ENCODE measurements around the gene CEACAM5.
A peak's percentile ranks its signal among the peaks of the same experiment; 100 is the strongest.
"Not testable (repeated sequence)": the region's sequence is repeated elsewhere in the genome, so short reads cannot be mapped to it uniquely, and the experiment has no call there.

CEACAM5 gene

GRCh38 chr19:41740415-41741243, 32.2 kb downstream of the CEACAM5 start:
- DNase-seq = no peak

- no peak for DNase-seq
These were observed 32.8 kb downstream of the CEACAM5 start for GRCh38 chr19:41741244-41741554.

- DNase-seq = no peak
These were observed 36.4 kb downstream of the CEACAM5 start for GRCh38 chr19:41744850-41745249.

- no peak for DNase-seq
These were observed 37.3 kb downstream of the CEACAM5 start for GRCh38 chr19:41745756-41746155.

- peak; percentile 52 for DNase-seq
These were observed 38.3 kb downstream of the CEACAM5 start for GRCh38 chr19:41746593-41747227.

GRCh38 chr19:41748012-41748411, 39.6 kb downstream of the CEACAM5 start:
- DNase-seq = no peak

- DNase-seq = not testable (repeated sequence)
These were observed 42.1 kb downstream of the CEACAM5 start for GRCh38 chr19:41750248-41751134.

GRCh38 chr19:41753159-41753558, 44.7 kb downstream of the CEACAM5 start:
- peak; percentile 85 for DNase-seq

- DNase-seq = peak; percentile 77
These were observed 45.6 kb downstream of the CEACAM5 start for GRCh38 chr19:41753936-41754529.

- no peak for DNase-seq
These were observed 47.0 kb downstream of the CEACAM5 start, which contains the start of gene CEACAM6 for GRCh38 chr19:41755328-41755913. CEACAM6 (plus strand) TSS chr19:41755530; CDS start chr19:41755639, 109 bp downstream.

GRCh38 chr19:41758846-41759245, 50.4 kb downstream of the CEACAM5 start:
- DNase-seq = no peak

- DNase-seq = no peak
These were observed 58.7 kb downstream of the CEACAM5 start for GRCh38 chr19:41767115-41767514.

GRCh38 chr19:41768105-41768504, 59.7 kb downstream of the CEACAM5 start:
- not testable (repeated sequence) for DNase-seq

GRCh38 chr19:41769608-41770007, 61.2 kb downstream of the CEACAM5 start:
- DNase-seq = no peak

- no peak for DNase-seq
These were observed 63.0 kb downstream of the CEACAM5 start for GRCh38 chr19:41771410-41771809.

- DNase-seq = peak; percentile 60
These were observed 66.1 kb downstream of the CEACAM5 start for GRCh38 chr19:41774515-41774980.

GRCh38 chr19:41776700-41777099, 68.3 kb downstream of the CEACAM5 start:
- DNase-seq = no peak

Data from CD4-positive, alpha-beta T cell treated with Interleukin-6 for 4 hours (primary cell).